CD4-positive, alpha-beta T cell treated with Interleukin-10 for 1 hour (primary cell): ENCODE data around the gene BCAS3.
"Not testable (repeated sequence)": the region's sequence is repeated elsewhere in the genome, so short reads cannot be mapped to it uniquely, and the experiment has no call there.

ENCODE experiments used
- DNase-seq: peaks from one replicate; pipeline ENCODE4 v3.0.0-alpha.2; 2020

The BCAS3 gene

GRCh38 chr17:61017317-61018006, 339.8 kb downstream of the BCAS3 start:
- no peak for DNase-seq

GRCh38 chr17:61018938-61019337, 341.3 kb downstream of the BCAS3 start:
- no peak for DNase-seq

- DNase-seq = no peak
Observed at GRCh38 chr17:61023996-61024395, 346.3 kb downstream of the BCAS3 start.

- DNase-seq = no peak
Observed at GRCh38 chr17:61026818-61027217, 349.2 kb downstream of the BCAS3 start.

GRCh38 chr17:61029181-61029580, 351.5 kb downstream of the BCAS3 start:
- no peak for DNase-seq

GRCh38 chr17:61040666-61041065, 363.0 kb downstream of the BCAS3 start:
- no peak for DNase-seq

GRCh38 chr17:61042348-61042747, 364.7 kb downstream of the BCAS3 start:
- not testable (repeated sequence) for DNase-seq

GRCh38 chr17:61047515-61047914, 369.9 kb downstream of the BCAS3 start:
- DNase-seq = no peak

- no peak for DNase-seq
Observed at GRCh38 chr17:61048376-61049106, 370.9 kb downstream of the BCAS3 start.

- no peak for DNase-seq
Observed at GRCh38 chr17:61053469-61053868, 375.8 kb downstream of the BCAS3 start.

- no peak for DNase-seq
Observed at GRCh38 chr17:61054436-61054835, 376.8 kb downstream of the BCAS3 start.

GRCh38 chr17:61057257-61057656, 379.6 kb downstream of the BCAS3 start:
- DNase-seq = peak; percentile 1

- DNase-seq = no peak
Observed at GRCh38 chr17:61058066-61058465, 380.4 kb downstream of the BCAS3 start.

- no peak for DNase-seq
Observed at GRCh38 chr17:61063528-61063927, 385.9 kb downstream of the BCAS3 start.

GRCh38 chr17:61064087-61064951, 386.7 kb downstream of the BCAS3 start:
- no peak for DNase-seq

GRCh38 chr17:61065263-61065773, 387.7 kb downstream of the BCAS3 start:
- DNase-seq = no peak

- no peak for DNase-seq
Observed at GRCh38 chr17:61066062-61066461, 388.4 kb downstream of the BCAS3 start.

- DNase-seq = no peak
Observed at GRCh38 chr17:61070649-61071048, 393.0 kb downstream of the BCAS3 start.

GRCh38 chr17:61072648-61073047, 395.0 kb downstream of the BCAS3 start:
- no peak for DNase-seq

- no peak for DNase-seq
Observed at GRCh38 chr17:61073131-61073530, 395.5 kb downstream of the BCAS3 start.

GRCh38 chr17:61073799-61074513, 396.3 kb downstream of the BCAS3 start:
- no peak for DNase-seq

- DNase-seq = no peak
Observed at GRCh38 chr17:61075988-61076387, 398.3 kb downstream of the BCAS3 start.

GRCh38 chr17:61076621-61077031, 399.0 kb downstream of the BCAS3 start:
- DNase-seq = no peak
